ENCODE measurements around the gene ZBTB7B.

ZBTB7B gene

GRCh38 chr1:154960446-154961136, 42.0 kb upstream of the ZBTB7B start:
- TF ChIP-seq TEAD4 (IDR thresholded peaks at IDR 0.05) (no peak), RAD21 (IDR thresholded peaks at IDR 0.05; ENCODE audit: low read depth) (no peak), TCF12 (IDR thresholded peaks at IDR 0.05; ENCODE audit: low read depth) (no peak), YY1 (IDR thresholded peaks at IDR 0.05; ENCODE audit: low read depth) (no peak), FOXM1 (IDR thresholded peaks at IDR 0.05; ENCODE audit: borderline replicate concordance, low read depth) (no peak), CREB1 (IDR thresholded peaks at IDR 0.05; ENCODE audit: low read depth) (no peak), CEBPB (IDR thresholded peaks at IDR 0.05) (no peak), EGR1 (IDR thresholded peaks at IDR 0.05) (no peak), NFIC (IDR thresholded peaks at IDR 0.05) (no peak), TAF1 (IDR thresholded peaks at IDR 0.05; ENCODE audit: low read depth) (no peak), EP300 (IDR thresholded peaks at IDR 0.05; ENCODE audit: borderline replicate concordance) (no peak), ZBTB7A (IDR thresholded peaks at IDR 0.05; ENCODE audit: low read depth) (no peak), MAX (IDR thresholded peaks at IDR 0.05) (no peak)
- TF ChIP-seq, protein P1, sequence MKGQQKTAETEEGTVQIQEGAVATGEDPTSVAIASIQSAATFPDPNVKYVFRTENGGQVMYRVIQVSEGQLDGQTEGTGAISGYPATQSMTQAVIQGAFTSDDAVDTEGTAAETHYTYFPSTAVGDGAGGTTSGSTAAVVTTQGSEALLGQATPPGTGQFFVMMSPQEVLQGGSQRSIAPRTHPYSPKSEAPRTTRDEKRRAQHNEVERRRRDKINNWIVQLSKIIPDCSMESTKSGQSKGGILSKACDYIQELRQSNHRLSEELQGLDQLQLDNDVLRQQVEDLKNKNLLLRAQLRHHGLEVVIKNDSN (IDR thresholded peaks at IDR 0.05) = no peak
- TF ChIP-seq, protein P2, sequence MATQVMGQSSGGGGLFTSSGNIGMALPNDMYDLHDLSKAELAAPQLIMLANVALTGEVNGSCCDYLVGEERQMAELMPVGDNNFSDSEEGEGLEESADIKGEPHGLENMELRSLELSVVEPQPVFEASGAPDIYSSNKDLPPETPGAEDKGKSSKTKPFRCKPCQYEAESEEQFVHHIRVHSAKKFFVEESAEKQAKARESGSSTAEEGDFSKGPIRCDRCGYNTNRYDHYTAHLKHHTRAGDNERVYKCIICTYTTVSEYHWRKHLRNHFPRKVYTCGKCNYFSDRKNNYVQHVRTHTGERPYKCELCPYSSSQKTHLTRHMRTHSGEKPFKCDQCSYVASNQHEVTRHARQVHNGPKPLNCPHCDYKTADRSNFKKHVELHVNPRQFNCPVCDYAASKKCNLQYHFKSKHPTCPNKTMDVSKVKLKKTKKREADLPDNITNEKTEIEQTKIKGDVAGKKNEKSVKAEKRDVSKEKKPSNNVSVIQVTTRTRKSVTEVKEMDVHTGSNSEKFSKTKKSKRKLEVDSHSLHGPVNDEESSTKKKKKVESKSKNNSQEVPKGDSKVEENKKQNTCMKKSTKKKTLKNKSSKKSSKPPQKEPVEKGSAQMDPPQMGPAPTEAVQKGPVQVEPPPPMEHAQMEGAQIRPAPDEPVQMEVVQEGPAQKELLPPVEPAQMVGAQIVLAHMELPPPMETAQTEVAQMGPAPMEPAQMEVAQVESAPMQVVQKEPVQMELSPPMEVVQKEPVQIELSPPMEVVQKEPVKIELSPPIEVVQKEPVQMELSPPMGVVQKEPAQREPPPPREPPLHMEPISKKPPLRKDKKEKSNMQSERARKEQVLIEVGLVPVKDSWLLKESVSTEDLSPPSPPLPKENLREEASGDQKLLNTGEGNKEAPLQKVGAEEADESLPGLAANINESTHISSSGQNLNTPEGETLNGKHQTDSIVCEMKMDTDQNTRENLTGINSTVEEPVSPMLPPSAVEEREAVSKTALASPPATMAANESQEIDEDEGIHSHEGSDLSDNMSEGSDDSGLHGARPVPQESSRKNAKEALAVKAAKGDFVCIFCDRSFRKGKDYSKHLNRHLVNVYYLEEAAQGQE (IDR thresholded peaks at IDR 0.05; ENCODE audit: low read depth) = no peak

DNA sequence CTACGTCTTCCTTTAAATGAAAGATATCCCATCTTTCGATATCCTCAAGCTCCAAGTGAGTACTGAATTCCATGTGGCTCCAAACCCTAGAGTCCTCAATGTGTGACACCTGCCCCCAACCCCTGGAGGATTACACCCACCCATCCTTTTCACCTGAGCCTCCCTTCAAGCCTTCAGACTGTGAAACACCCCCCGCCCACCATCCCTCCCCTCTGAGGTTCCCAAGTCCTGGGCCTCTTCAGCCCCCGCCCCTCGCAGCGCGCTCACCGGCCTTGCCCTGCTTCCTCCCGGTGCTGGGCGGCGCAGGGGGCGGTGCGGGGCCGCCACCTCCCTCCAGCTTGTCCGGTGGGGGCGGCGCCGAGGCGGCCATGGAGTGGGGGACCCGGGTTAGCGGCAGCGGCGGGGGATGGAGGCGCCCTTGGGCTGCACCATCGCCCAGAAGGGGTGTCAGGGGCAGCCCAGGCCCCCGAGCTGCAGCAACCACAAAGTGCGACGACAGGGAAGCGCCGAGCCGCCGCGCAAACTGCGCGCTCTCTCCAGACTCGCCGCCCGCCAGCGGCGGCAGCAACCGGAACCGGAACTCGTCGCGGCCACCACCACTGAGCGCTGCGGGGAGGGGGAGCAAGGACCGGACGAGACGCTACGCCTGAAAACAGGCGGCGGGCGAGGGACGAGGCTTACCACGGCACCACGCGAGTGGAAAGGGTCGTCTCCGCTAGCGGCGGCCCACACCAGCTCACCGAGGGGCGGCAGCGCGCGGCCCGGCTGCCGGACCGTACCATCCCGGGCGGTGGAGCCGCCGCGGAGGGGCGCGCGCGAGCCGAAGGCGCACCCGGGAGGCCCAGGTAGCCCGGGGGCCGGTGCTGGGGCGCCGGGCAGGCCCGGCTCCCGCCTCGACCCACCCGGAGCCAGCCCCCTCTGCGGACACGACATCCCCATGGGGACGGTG, 41.1 kb upstream of the ZBTB7B start, which contains the start of gene PYGO2:
TSS of gene PYGO2 (minus strand) at position 576 of the 949 bp plus-strand sequence. CDS start at position 370, 206 bp downstream.
- TF ChIP-seq, protein P2 (IDR thresholded peaks at IDR 0.05; ENCODE audit: low read depth) = peak; percentile 6; the same call in 1 of the 2 replicates
- TF ChIP-seq, protein P1 (IDR thresholded peaks at IDR 0.05) = no peak
- 0 out of 2 replicates have a peak, but pooled peaks have one; percentile 27 for TF ChIP-seq CREB1 (IDR thresholded peaks at IDR 0.05; ENCODE audit: low read depth)
- TF ChIP-seq EGR1 (IDR thresholded peaks at IDR 0.05) = no peak
- TF ChIP-seq NFIC (IDR thresholded peaks at IDR 0.05) = no peak; the same call in 1 of the 2 replicates
- TF ChIP-seq TAF1 (IDR thresholded peaks at IDR 0.05; ENCODE audit: low read depth) = peak; percentile 76
- TF ChIP-seq YY1 (IDR thresholded peaks at IDR 0.05; ENCODE audit: low read depth) = peak; percentile 62
- peak; percentile 77; the same call in 1 of the 2 replicates for TF ChIP-seq ZBTB7A (IDR thresholded peaks at IDR 0.05; ENCODE audit: low read depth)
- peak; percentile 30; the same call in 1 of the 2 replicates for TF ChIP-seq RAD21 (IDR thresholded peaks at IDR 0.05; ENCODE audit: low read depth)
- TF ChIP-seq TEAD4 (IDR thresholded peaks at IDR 0.05) = no peak
- peak; percentile 16; the same call in 1 of the 2 replicates for TF ChIP-seq MAX (IDR thresholded peaks at IDR 0.05)
- TF ChIP-seq TCF12 (IDR thresholded peaks at IDR 0.05; ENCODE audit: low read depth) = peak; percentile 0; the same call in 1 of the 2 replicates
- TF ChIP-seq CEBPB (IDR thresholded peaks at IDR 0.05) = no peak; the same call in 1 of the 2 replicates
- TF ChIP-seq EP300 (IDR thresholded peaks at IDR 0.05; ENCODE audit: borderline replicate concordance) = peak; percentile 42; the same call in 1 of the 2 replicates

- TF ChIP-seq RAD21 (IDR thresholded peaks at IDR 0.05; ENCODE audit: low read depth) = no peak
- TF ChIP-seq EGR1 (IDR thresholded peaks at IDR 0.05) = no peak
- TF ChIP-seq ZBTB7A (IDR thresholded peaks at IDR 0.05; ENCODE audit: low read depth) = no peak; the same call in 1 of the 2 replicates
- no peak for TF ChIP-seq CEBPB (IDR thresholded peaks at IDR 0.05)
- no peak for TF ChIP-seq TAF1 (IDR thresholded peaks at IDR 0.05; ENCODE audit: low read depth)
- TF ChIP-seq FOXM1 (IDR thresholded peaks at IDR 0.05; ENCODE audit: borderline replicate concordance, low read depth) = no peak
- no peak for TF ChIP-seq EP300 (IDR thresholded peaks at IDR 0.05; ENCODE audit: borderline replicate concordance)
- no peak for TF ChIP-seq NFIC (IDR thresholded peaks at IDR 0.05)
- no peak for TF ChIP-seq TCF12 (IDR thresholded peaks at IDR 0.05; ENCODE audit: low read depth)
Measured at GRCh38 chr1:154962156-154962749, 40.3 kb upstream of the ZBTB7B start.

- TF ChIP-seq YY1 (IDR thresholded peaks at IDR 0.05; ENCODE audit: low read depth) (no peak), TEAD4 (IDR thresholded peaks at IDR 0.05) (no peak), FOXM1 (IDR thresholded peaks at IDR 0.05; ENCODE audit: borderline replicate concordance, low read depth) (no peak), EGR1 (IDR thresholded peaks at IDR 0.05) (no peak), NFIC (IDR thresholded peaks at IDR 0.05) (no peak), ZBTB7A (IDR thresholded peaks at IDR 0.05; ENCODE audit: low read depth) (no peak), EP300 (IDR thresholded peaks at IDR 0.05; ENCODE audit: borderline replicate concordance) (no peak), TAF1 (IDR thresholded peaks at IDR 0.05; ENCODE audit: low read depth) (no peak), MAX (IDR thresholded peaks at IDR 0.05) (no peak), TCF12 (IDR thresholded peaks at IDR 0.05; ENCODE audit: low read depth) (no peak), RAD21 (IDR thresholded peaks at IDR 0.05; ENCODE audit: low read depth) (no peak), CEBPB (IDR thresholded peaks at IDR 0.05) (no peak), CREB1 (IDR thresholded peaks at IDR 0.05; ENCODE audit: low read depth) (no peak)
- TF ChIP-seq, protein P1 (IDR thresholded peaks at IDR 0.05) = no peak
- TF ChIP-seq, protein P2 (IDR thresholded peaks at IDR 0.05; ENCODE audit: low read depth) = no peak
Measured at GRCh38 chr1:154962795-154963330, 39.7 kb upstream of the ZBTB7B start.

Measured in Ishikawa (cell line).